Karpas-422 (cell line): ENCODE data around the gene PUSL1. TPM values are rescaled to one million over a fixed set of nuclear protein-coding genes. Genes with fewer than 3 reads are reported as not detected.

Experiments used
- DNase-seq: peaks from one replicate; pipeline ENCODE4 v3.0.0-alpha.2; 2015
- H2AFZ ChIP-seq: fragments of 200-600 bp; sonication (generic); 2 replicates; pipeline ENCODE4 v1.6.1; 2014; ENCODE audit warnings: antibody characterized with exemption, low read length, mixed read lengths
- H3K27ac ChIP-seq: fragments of 200-600 bp; sonication (generic); 2 replicates; pipeline ENCODE4 v1.5.1; 2014; ENCODE audit warnings: mild to moderate bottlenecking, low read length, moderate library complexity
- H3K27me3 ChIP-seq: fragments of 200-600 bp; sonication (generic); 2 replicates; pipeline ENCODE4 v1.6.1; 2014; ENCODE audit warnings: low read length, mixed read lengths
- H3K36me3 ChIP-seq: fragments of 200-600 bp; sonication (generic); 2 replicates; pipeline ENCODE4 v1.6.1; 2014; ENCODE audit warnings: low read length, mixed read lengths; ENCODE audit not compliant: insufficient read depth
- H3K4me1 ChIP-seq: fragments of 200-600 bp; sonication (generic); 2 replicates; pipeline ENCODE4 v1.6.1; 2014; ENCODE audit warnings: mild to moderate bottlenecking, low read length, mixed read lengths
- H3K4me2 ChIP-seq: fragments of 200-600 bp; sonication (generic); 2 replicates; pipeline ENCODE4 v1.6.1; 2014; ENCODE audit warnings: low read length, low read depth, mild to moderate bottlenecking; ENCODE audit not compliant: poor library complexity, severe bottlenecking
- H3K4me3 ChIP-seq: fragments of 200-600 bp; sonication (generic); 2 replicates; pipeline ENCODE4 v1.5.1; 2014; ENCODE audit warnings: mild to moderate bottlenecking, antibody characterized with exemption, low read length, mixed read lengths
- H3K79me2 ChIP-seq: fragments of 200-600 bp; sonication (generic); 2 replicates; pipeline ENCODE4 v1.6.1; 2014; ENCODE audit warnings: mild to moderate bottlenecking, low read length, mixed read lengths
- H3K9ac ChIP-seq: fragments of 200-600 bp; sonication (generic); 2 replicates; pipeline ENCODE4 v1.6.0; 2014; ENCODE audit warnings: low read length
- H3K9me2 ChIP-seq: fragments of 200-600 bp; sonication (generic), shearing (Covaris generic); replicated peaks from 2 replicates; pipeline ENCODE4 v1.6.0; 2014; ENCODE audit warnings: mild to moderate bottlenecking, low read length, moderate library complexity; ENCODE audit not compliant: insufficient read depth
- H3K9me3 ChIP-seq: fragments of 300-700, 200-600 bp; sonication (generic); 2 replicates; pipeline ENCODE4 v1.6.1; 2014; ENCODE audit warnings: low read length, mixed read lengths
- H4K20me1 ChIP-seq: fragments of 200-600 bp; sonication (generic); 2 replicates; pipeline ENCODE4 v1.6.1; 2014; ENCODE audit warnings: mild to moderate bottlenecking, antibody characterized with exemption, low read length, low read depth; ENCODE audit not compliant: insufficient read depth
- small RNA-seq: library from RNA; depleted of rRNA; stranded (forward); fragments of <200 nt; gene quantifications from one replicate; pipeline ENCODE3, GENCODE V24; 2014
- total RNA-seq: library from RNA; depleted of rRNA; stranded (reverse); fragments of >200 nt; shearing (Covaris generic); gene quantifications from 2 replicates; pipeline ENCODE4 v1.2.3, GENCODE V29; 2014; ENCODE audit warnings: low replicate concordance; rRNA removed

Gene PUSL1
- total RNA-seq, 1 experiment from 2014 or later, result 14.9 TPM

- no peak overlapping the region for H2AFZ ChIP-seq
- H3K27me3 ChIP-seq, result no peaks in the 10 kb centered on the region
- H3K4me3 ChIP-seq, result no peak overlapping the region
- 0 out of 2 replicates have a peak, but pooled peaks cover 3% of the 10 kb centered on the region for H3K4me1 ChIP-seq
- no peaks in the 10 kb centered on the region for H3K9me2 ChIP-seq
- H3K9me3 ChIP-seq, result no peaks in the 10 kb centered on the region
- no peaks in the 10 kb centered on the region for H3K36me3 ChIP-seq
- no peak overlapping the region for H3K4me2 ChIP-seq
- DNase-seq, result no peak
- H4K20me1 ChIP-seq, result no peaks in the 10 kb centered on the region
- H3K79me2 ChIP-seq, result no peaks in the 10 kb centered on the region
- no peak overlapping the region for H3K9ac ChIP-seq
- no peak overlapping the region for H3K27ac ChIP-seq
These were observed 52.2 kb downstream of the PUSL1 start for GRCh38 chr1:1360506-1361169.

Small RNA genes within 50 kb of the gene (small RNA-seq; reads per million reads assigned to genes)
- not detected for gene MIR6726

Other genes starting within 250 kb of the PUSL1 start
- gene RNF223, start 234.3 kb upstream of the PUSL1 start, total RNA-seq, result not detected in 2 replicates
- gene C1orf159, start 192.5 kb upstream of the PUSL1 start, total RNA-seq, result 10.2 and 10.4 TPM in 2 replicates
- 0.18 TPM in 1 of 2 replicates, not detected in the other for gene TTLL10, start 134.7 kb upstream of the PUSL1 start, total RNA-seq
- gene TNFRSF18, start 102.0 kb upstream of the PUSL1 start, total RNA-seq, result 0.30 and 0.90 TPM in 2 replicates
- gene TNFRSF4, start 94.4 kb upstream of the PUSL1 start, total RNA-seq, result not detected in 2 replicates
- gene SDF4, start 76.6 kb upstream of the PUSL1 start, total RNA-seq, result 25.6 and 42.0 TPM in 2 replicates
- 8.6 and 17.7 TPM in 2 replicates for gene B3GALT6, start 76.4 kb upstream of the PUSL1 start, total RNA-seq
- 2.2 and 2.5 TPM in 2 replicates for gene C1QTNF12, start 61.9 kb upstream of the PUSL1 start, total RNA-seq
- gene UBE2J2, start 34.7 kb upstream of the PUSL1 start, total RNA-seq, result 46.1 and 59.3 TPM in 2 replicates
- gene SCNN1D, start 28.2 kb upstream of the PUSL1 start, total RNA-seq, result 1.2 and 1.4 TPM in 2 replicates
- gene ACAP3, start 667 bp upstream of the PUSL1 start, total RNA-seq, result 28.1 and 94.6 TPM in 2 replicates
- 69.8 and 168 TPM in 2 replicates for gene INTS11, start 16.1 kb downstream of the PUSL1 start, total RNA-seq
- 35.0 and 74.7 TPM in 2 replicates for gene CPTP, start 16.2 kb downstream of the PUSL1 start, total RNA-seq
- gene TAS1R3, start 22.7 kb downstream of the PUSL1 start, total RNA-seq, result 49.2 and 82.6 TPM in 2 replicates
- 36.0 and 104 TPM in 2 replicates for gene DVL1, start 40.8 kb downstream of the PUSL1 start, total RNA-seq
- not detected in 2 replicates for gene MXRA8, start 50.0 kb downstream of the PUSL1 start, total RNA-seq
- gene AURKAIP1, start 66.6 kb downstream of the PUSL1 start, total RNA-seq, result 49.1 and 150 TPM in 2 replicates
- gene CCNL2, start 90.7 kb downstream of the PUSL1 start, total RNA-seq, result 97.9 and 152 TPM in 2 replicates
- gene MRPL20, start 98.7 kb downstream of the PUSL1 start, total RNA-seq, result 136 and 151 TPM in 2 replicates
- not detected in 2 replicates for gene ANKRD65, start 112.7 kb downstream of the PUSL1 start, total RNA-seq
- gene VWA1, start 127.1 kb downstream of the PUSL1 start, total RNA-seq, result not detected in 2 replicates
- gene ATAD3C, start 141.1 kb downstream of the PUSL1 start, total RNA-seq, result 0.51 TPM in 1 of 2 replicates, not detected in the other
- 13.9 and 37.2 TPM in 2 replicates for gene ATAD3B, start 163.2 kb downstream of the PUSL1 start, total RNA-seq
- gene ATAD3A, start 203.6 kb downstream of the PUSL1 start, total RNA-seq, result 12.5 and 52.1 TPM in 2 replicates
- 2.6 TPM in 1 of 2 replicates, not detected in the other for gene TMEM240, start 232.0 kb downstream of the PUSL1 start, total RNA-seq